Sigmoid colon (tissue), 3 donors: Measurements from ENCODE around the gene CES3.

Experiments
- POLR2A ChIP-seq, 2 donors: fragments of 450-650 bp; IDR thresholded peaks; one replicate each; pipeline ENCODE4 v1.6.1; 2016; ENCODE audit warnings: antibody characterized with exemption in 2 of 2, mild to moderate bottlenecking in 2 of 2, moderate library complexity in 2 of 2
- TF ChIP-seq, protein P1 (sequence below), 4 experiments: fragments of 450-650 bp in 3 of 4; fragments of 200-600 bp in 1 of 4; IDR thresholded peaks; one replicate each; pipeline ENCODE4 v1.5.1; 2016 to 2019; ENCODE audit warnings: antibody characterized with exemption in 4 of 4, mild to moderate bottlenecking in 3 of 4, moderate library complexity in 2 of 4

DNA sequence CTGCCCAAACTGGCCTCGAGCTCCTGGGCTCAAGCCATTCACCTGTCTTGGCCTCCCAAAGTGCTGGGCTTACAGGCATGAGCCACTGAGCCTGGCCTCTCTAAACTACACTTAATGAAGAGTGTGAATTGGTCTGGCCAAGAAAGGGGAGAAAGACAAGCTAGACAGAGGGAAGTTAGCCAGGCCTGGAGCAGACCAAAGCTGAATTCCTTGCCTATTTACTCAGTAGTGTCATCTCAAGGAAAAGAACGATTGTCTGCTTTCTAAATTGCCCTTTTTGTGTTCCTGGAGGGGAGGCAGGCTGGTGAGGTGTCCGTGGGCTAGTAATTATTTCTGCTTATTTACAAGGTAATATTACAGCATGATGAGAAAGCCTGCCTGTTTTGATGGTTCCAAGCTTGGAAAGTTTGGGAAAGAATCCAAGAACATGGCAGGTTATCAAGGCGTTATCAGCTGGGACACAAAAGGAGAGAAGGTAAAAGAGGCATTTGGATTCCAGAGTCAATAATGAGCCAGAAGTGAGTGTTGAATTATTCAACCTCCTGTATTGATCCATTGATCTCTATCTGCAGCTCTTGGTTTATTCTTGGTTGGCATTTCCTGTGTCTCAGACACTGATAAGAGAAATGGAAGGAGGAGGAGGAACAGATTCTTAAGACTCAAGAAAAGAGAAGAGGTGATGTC lies 61.6 kb downstream of the CES3 start:
- TF ChIP-seq, protein P1, sequence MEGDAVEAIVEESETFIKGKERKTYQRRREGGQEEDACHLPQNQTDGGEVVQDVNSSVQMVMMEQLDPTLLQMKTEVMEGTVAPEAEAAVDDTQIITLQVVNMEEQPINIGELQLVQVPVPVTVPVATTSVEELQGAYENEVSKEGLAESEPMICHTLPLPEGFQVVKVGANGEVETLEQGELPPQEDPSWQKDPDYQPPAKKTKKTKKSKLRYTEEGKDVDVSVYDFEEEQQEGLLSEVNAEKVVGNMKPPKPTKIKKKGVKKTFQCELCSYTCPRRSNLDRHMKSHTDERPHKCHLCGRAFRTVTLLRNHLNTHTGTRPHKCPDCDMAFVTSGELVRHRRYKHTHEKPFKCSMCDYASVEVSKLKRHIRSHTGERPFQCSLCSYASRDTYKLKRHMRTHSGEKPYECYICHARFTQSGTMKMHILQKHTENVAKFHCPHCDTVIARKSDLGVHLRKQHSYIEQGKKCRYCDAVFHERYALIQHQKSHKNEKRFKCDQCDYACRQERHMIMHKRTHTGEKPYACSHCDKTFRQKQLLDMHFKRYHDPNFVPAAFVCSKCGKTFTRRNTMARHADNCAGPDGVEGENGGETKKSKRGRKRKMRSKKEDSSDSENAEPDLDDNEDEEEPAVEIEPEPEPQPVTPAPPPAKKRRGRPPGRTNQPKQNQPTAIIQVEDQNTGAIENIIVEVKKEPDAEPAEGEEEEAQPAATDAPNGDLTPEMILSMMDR (IDR thresholded peaks at IDR 0.05): no peak
- TF ChIP-seq POLR2A (IDR thresholded peaks at IDR 0.05): no peak
